Testis (tissue), 3 donors: ENCODE results near the gene LPP. TPM values are rescaled to one million over a fixed set of nuclear protein-coding genes. Genes with fewer than 3 reads are reported as not detected.

ENCODE experiments used
- DNase-seq: peaks from one replicate; pipeline ENCODE4 v3.0.0-alpha.2; 2019
- H3K27ac ChIP-seq, 2 donors: fragments of 200-600 bp; sonication (generic); one replicate each; pipeline ENCODE4 v1.5.1; 2019
- H3K27me3 ChIP-seq: fragments of 200-600 bp; sonication (generic); one replicate; pipeline ENCODE4 v1.5.1; 2019
- H3K36me3 ChIP-seq: fragments of 200-600 bp; sonication (generic); one replicate; pipeline ENCODE4 v1.5.1; 2017; ENCODE audit warnings: low read depth; ENCODE audit errors: missing control alignments
- H3K4me1 ChIP-seq: fragments of 200-600 bp; sonication (generic); one replicate; pipeline ENCODE4 v1.5.1; 2019
- H3K4me3 ChIP-seq, 2 donors: fragments of 200-600 bp; sonication (generic); one replicate each; pipeline ENCODE4 v1.5.1; 2017 to 2019
- H3K9me3 ChIP-seq: fragments of 200-600 bp; sonication (generic); one replicate; pipeline ENCODE4 v1.5.1; 2017
- POLR2A ChIP-seq: fragments of 450-650 bp; IDR thresholded peaks from one replicate; pipeline ENCODE4 v1.6.1; 2017; ENCODE audit warnings: antibody characterized with exemption, mild to moderate bottlenecking, moderate library complexity
- WGBS, 2 donors: methylation state at CpG; one replicate each; pipeline ENCODE4 v1.1.5; 2018; 5-methylcytosine and 5-hydroxymethylcytosine counted together
- intact Hi-C: fragments of 100-400 bp; cut with DNase I; formaldehyde crosslinking; loops from one replicate; pipeline ENCODE4 v1.15.1; 2023; ENCODE audit warnings: low total_unique reads
- polyA plus RNA-seq: library from polyadenylated mRNA; stranded (reverse); fragments of 350-450 nt; fragmentation: Illumina TruSeq; extraction: RNeasy Lipid Tissue Mini Kit (QIAGEN cat#74804); gene quantifications from one replicate; pipeline ENCODE4 v1.2.3, GENCODE V29; 2014; ENCODE audit warnings: low read depth, low replicate concordance; ENCODE audit not compliant: insufficient read depth
- total RNA-seq, 2 donors: library from RNA; depleted of rRNA; stranded (reverse); fragments of >200 nt; gene quantifications; one replicate each; pipeline ENCODE4 v1.2.3, GENCODE V29; 2016
- TF ChIP-seq, protein P1 (sequence below), 3 experiments: fragments of 450-650 bp in 2 of 3; fragments of 200-600 bp in 1 of 3; sonication (generic) in 1 of 3; IDR thresholded peaks; one replicate each; pipeline ENCODE4 v1.5.1; 2016 to 2019; ENCODE audit warnings: antibody characterized with exemption in 3 of 3, mild to moderate bottlenecking in 2 of 3, moderate library complexity in 1 of 3

Gene LPP
- total and polyA plus RNA-seq, 3 donors from 2014 or later, result 89.9 to 135 (median 132) TPM

DNA sequence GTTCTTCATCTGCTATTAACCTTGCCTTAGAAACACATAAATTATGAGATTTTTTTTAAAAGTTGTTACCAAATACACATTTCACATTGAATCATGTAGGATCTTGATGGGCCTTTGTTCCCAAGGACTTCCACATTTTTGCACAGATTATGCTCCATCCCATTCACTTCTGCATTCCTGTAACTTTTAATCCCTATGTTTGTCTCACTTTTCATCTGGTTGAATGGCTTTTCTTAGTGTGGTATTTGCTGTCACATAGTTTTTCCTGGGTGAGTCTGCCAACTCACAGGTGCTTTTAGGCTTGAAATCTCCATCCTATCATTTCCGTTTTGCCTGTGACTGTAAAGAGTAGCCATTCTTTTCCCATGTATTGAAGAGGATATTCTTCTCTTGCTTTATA, 720.6 kb downstream of the LPP start:
- Histone ChIP-seq H3K9me3 (no peaks in the 10 kb centered on the region), H3K27me3 (no peaks in the 10 kb centered on the region), H3K4me3 (no peak overlapping the region), H3K36me3 (no peaks in the 10 kb centered on the region), H3K4me1 (no peaks in the 10 kb centered on the region), H3K27ac (no peak overlapping the region)
- DNase-seq, result no peak
- TF ChIP-seq, protein P1, sequence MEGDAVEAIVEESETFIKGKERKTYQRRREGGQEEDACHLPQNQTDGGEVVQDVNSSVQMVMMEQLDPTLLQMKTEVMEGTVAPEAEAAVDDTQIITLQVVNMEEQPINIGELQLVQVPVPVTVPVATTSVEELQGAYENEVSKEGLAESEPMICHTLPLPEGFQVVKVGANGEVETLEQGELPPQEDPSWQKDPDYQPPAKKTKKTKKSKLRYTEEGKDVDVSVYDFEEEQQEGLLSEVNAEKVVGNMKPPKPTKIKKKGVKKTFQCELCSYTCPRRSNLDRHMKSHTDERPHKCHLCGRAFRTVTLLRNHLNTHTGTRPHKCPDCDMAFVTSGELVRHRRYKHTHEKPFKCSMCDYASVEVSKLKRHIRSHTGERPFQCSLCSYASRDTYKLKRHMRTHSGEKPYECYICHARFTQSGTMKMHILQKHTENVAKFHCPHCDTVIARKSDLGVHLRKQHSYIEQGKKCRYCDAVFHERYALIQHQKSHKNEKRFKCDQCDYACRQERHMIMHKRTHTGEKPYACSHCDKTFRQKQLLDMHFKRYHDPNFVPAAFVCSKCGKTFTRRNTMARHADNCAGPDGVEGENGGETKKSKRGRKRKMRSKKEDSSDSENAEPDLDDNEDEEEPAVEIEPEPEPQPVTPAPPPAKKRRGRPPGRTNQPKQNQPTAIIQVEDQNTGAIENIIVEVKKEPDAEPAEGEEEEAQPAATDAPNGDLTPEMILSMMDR (IDR thresholded peaks at IDR 0.05), result no peak
- no peak for TF ChIP-seq POLR2A
- intact Hi-C loops, result no loop called here
- WGBS, 2 donors, result 88 to 92% methylated on average over 1 of the region's 1 CpG

DNA sequence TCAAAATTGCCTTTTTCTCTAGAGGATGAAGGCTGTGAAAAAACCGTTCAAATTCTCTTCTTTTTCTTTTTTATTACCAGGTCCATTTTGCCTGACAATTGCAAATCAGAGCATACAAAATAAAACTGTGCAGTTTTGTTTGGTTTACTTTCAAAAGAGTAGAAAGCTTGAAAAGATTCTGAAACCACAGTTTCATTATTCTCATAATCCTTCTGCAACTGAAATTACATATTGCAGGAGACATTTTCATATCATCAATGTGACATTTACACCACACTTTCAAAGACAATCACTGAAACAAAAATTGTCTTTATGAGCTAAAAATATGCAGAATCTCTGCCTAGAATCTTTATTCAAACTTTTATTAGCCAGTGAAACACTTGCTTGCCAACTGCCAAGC, 721.5 kb downstream of the LPP start:
- Histone ChIP-seq H3K4me1 (no peaks in the 10 kb centered on the region), H3K9me3 (no peaks in the 10 kb centered on the region), H3K36me3 (no peaks in the 10 kb centered on the region), H3K27ac (no peak overlapping the region), H3K4me3 (no peak overlapping the region), H3K27me3 (no peaks in the 10 kb centered on the region)
- TF ChIP-seq, protein P1 (IDR thresholded peaks at IDR 0.05), result no peak
- TF ChIP-seq POLR2A, result no peak
- WGBS, 2 donors, result 87 to 93% methylated on average over 1 of the region's 1 CpG
- DNase-seq, result no peak
- intact Hi-C loops, result no loop called here

DNA sequence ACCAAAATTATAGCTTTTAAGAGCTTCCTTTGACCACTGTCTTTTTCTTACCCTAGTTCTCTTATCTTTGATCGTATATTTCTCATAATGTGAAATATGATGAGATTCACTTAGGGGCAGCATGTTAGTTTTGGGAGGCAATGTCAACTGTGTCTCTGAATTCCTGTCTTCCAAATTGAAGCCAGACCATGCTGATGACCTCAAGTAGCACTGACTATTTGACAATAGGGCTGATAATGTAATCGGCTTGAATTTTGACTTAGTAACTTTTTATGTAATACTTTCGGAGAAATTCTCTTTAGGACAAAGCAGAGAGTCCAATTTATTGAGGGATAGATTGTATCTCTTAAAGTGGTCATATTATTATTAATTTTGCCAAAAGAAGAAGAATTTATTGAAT, 722.4 kb downstream of the LPP start:
- Histone ChIP-seq H3K27ac (no peak overlapping the region), H3K4me3 (no peak overlapping the region), H3K36me3 (no peaks in the 10 kb centered on the region), H3K27me3 (no peaks in the 10 kb centered on the region), H3K9me3 (no peaks in the 10 kb centered on the region), H3K4me1 (no peaks in the 10 kb centered on the region)
- intact Hi-C loops, result no loop called here
- DNase-seq, result no peak
- no peak for TF ChIP-seq POLR2A
- TF ChIP-seq, protein P1 (IDR thresholded peaks at IDR 0.05), result no peak
- 62 to 75% methylated on average over 3 of the region's 3 CpGs for WGBS, 2 donors

DNA sequence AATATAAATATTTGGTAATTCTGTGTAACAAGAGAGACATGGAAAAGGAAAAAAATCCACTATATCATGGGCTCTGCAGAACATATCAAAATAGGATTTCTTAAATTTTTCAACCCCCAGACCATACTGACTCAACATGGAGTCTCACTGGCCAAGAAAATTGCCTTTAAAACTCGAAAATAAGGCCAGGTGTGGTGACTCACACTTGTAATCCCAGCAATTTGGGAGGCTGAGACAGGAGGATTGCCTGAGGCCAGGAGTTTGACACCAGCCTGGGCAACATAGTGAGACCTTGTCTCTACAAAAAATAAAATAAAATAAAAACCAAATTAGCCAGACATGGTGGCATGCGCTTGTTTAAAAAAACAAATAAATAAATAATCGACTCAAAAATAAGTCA, 723.4 kb downstream of the LPP start:
- no peaks in the 10 kb centered on the region for H3K9me3 ChIP-seq
- intact Hi-C loops, result no loop called here
- no peak for TF ChIP-seq POLR2A
- TF ChIP-seq, protein P1 (IDR thresholded peaks at IDR 0.05), result no peak
- no peak overlapping the region for H3K4me3 ChIP-seq
- WGBS, 2 donors, result 96% methylated on average over 3 of the region's 3 CpGs
- H3K27ac ChIP-seq, result no peak overlapping the region
- H3K36me3 ChIP-seq, result no peaks in the 10 kb centered on the region
- DNase-seq, result no peak
- no peaks in the 10 kb centered on the region for H3K4me1 ChIP-seq
- no peaks in the 10 kb centered on the region for H3K27me3 ChIP-seq

DNA sequence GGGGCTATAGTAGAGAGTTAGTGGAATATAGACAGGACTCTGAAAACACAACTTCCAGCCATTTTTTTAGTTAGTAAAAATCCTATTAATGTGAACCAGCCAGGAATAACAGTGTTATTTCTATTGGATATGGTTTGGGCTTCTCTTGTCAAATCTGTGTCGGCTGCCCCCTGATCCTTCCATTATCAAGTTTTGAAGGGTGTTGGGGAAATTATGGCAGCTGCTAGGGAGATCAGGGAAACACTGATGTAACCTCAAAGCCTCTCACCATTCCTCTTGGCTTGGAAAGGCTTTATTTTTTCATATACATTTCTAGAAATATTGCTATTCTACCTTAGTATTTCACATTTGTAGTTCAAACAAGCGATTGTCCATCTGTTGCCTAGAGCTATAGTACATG, 724.1 kb downstream of the LPP start:
- 93 to 94% methylated on average over 2 of the region's 2 CpGs for WGBS, 2 donors
- no peaks in the 10 kb centered on the region for H3K4me1 ChIP-seq
- intact Hi-C loops, result no loop called here
- H3K36me3 ChIP-seq, result no peaks in the 10 kb centered on the region
- DNase-seq, result no peak
- no peaks in the 10 kb centered on the region for H3K9me3 ChIP-seq
- H3K27me3 ChIP-seq, result no peaks in the 10 kb centered on the region
- H3K27ac ChIP-seq, result no peak overlapping the region
- H3K4me3 ChIP-seq, result no peak overlapping the region
- TF ChIP-seq POLR2A, result no peak
- TF ChIP-seq, protein P1 (IDR thresholded peaks at IDR 0.05), result no peak
